Lower leg skin (tissue), 3 donors: ENCODE results near the gene CCK.

Experiments
- POLR2A ChIP-seq, 2 donors: fragments of 450-650 bp; IDR thresholded peaks; one replicate each; pipeline ENCODE4 v1.6.1; 2016 to 2017; ENCODE audit warnings: antibody characterized with exemption in 2 of 2, mild to moderate bottlenecking in 1 of 2, moderate library complexity in 1 of 2
- TF ChIP-seq, protein P1 (sequence below), 3 donors: fragments of 450-650 bp; IDR thresholded peaks; one replicate each; pipeline ENCODE4 v1.5.1; 2016; ENCODE audit warnings: antibody characterized with exemption in 3 of 3, mild to moderate bottlenecking in 3 of 3, moderate library complexity in 2 of 3

DNA sequence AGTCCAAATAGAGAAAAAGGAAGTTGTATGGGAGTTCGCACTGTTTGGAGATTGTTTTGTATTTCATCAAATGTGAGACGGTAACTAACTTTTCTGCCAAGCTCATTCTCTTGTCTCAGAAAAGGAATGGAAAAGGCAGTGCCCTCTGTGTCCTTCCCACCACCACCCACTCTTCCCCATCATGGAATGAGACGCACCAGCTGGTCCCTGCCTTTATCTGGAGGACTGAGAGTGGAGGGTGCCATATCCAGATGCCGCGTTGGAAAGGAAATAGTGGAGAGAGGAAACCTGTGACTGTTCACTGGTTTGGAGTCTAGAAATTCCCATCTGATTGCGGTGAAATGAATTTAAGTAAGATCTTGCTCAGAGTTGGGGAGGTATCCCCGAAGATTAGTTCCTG lies 3.7 kb upstream of the CCK start:
- TF ChIP-seq POLR2A (IDR thresholded peaks at IDR 0.05), result no peak
- TF ChIP-seq, protein P1, sequence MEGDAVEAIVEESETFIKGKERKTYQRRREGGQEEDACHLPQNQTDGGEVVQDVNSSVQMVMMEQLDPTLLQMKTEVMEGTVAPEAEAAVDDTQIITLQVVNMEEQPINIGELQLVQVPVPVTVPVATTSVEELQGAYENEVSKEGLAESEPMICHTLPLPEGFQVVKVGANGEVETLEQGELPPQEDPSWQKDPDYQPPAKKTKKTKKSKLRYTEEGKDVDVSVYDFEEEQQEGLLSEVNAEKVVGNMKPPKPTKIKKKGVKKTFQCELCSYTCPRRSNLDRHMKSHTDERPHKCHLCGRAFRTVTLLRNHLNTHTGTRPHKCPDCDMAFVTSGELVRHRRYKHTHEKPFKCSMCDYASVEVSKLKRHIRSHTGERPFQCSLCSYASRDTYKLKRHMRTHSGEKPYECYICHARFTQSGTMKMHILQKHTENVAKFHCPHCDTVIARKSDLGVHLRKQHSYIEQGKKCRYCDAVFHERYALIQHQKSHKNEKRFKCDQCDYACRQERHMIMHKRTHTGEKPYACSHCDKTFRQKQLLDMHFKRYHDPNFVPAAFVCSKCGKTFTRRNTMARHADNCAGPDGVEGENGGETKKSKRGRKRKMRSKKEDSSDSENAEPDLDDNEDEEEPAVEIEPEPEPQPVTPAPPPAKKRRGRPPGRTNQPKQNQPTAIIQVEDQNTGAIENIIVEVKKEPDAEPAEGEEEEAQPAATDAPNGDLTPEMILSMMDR (IDR thresholded peaks at IDR 0.05), result no peak
